Epithelial cell of proximal tubule (primary cell): ENCODE measurements around the gene TGFBR3. TPM values are rescaled to one million over a fixed set of nuclear protein-coding genes. Genes with fewer than 3 reads are reported as not detected.

Source experiments
- DNase-seq: peaks from one replicate; pipeline ENCODE4 v3.0.0-alpha.2; 2011; ENCODE audit warnings: low read depth
- H3K4me3 ChIP-seq: 2 replicates; pipeline ENCODE4 v1.5.1; 2011; ENCODE audit warnings: low read depth, mild to moderate bottlenecking, low read length
- CTCF ChIP-seq: conservative IDR thresholded peaks from 2 replicates; pipeline ENCODE4 v1.5.1; 2012; ENCODE audit warnings: low read depth, mild to moderate bottlenecking, low read length
- total RNA-seq: library from RNA; depleted of rRNA; stranded (reverse); fragments of >200 nt; gene quantifications from 2 replicates; pipeline ENCODE4 v1.2.3, GENCODE V29; 2015

The TGFBR3 gene
- total RNA-seq, 1 donor from 2014 or later: 6.9 TPM

GRCh38 chr1:91803123-91803522, 82.8 kb downstream of the TGFBR3 start:
- H3K4me3 ChIP-seq: no peak overlapping the region
- TF ChIP-seq CTCF: no peak
- no peak for DNase-seq

GRCh38 chr1:91801496-91802115, 84.3 kb downstream of the TGFBR3 start:
- TF ChIP-seq CTCF: no peak
- H3K4me3 ChIP-seq: no peak overlapping the region
- no peak for DNase-seq

- DNase-seq: no peak
- H3K4me3 ChIP-seq: no peak overlapping the region
- TF ChIP-seq CTCF: no peak
Measured at GRCh38 chr1:91799863-91800262, 86.1 kb downstream of the TGFBR3 start.

- no peak for DNase-seq
- TF ChIP-seq CTCF: no peak
- H3K4me3 ChIP-seq: no peak overlapping the region
Measured at GRCh38 chr1:91799159-91799558, 86.8 kb downstream of the TGFBR3 start.

- no peak for TF ChIP-seq CTCF
- no peak overlapping the region for H3K4me3 ChIP-seq
- no peak for DNase-seq
Measured at GRCh38 chr1:91798740-91799139, 87.2 kb downstream of the TGFBR3 start.

GRCh38 chr1:91798241-91798648, 87.7 kb downstream of the TGFBR3 start:
- no peak for TF ChIP-seq CTCF
- no peak for DNase-seq
- no peak overlapping the region for H3K4me3 ChIP-seq

- TF ChIP-seq CTCF: no peak
- no peak for DNase-seq
- no peak overlapping the region for H3K4me3 ChIP-seq
Measured at GRCh38 chr1:91797164-91797563, 88.8 kb downstream of the TGFBR3 start.
